AG10803 (cell line): ENCODE results near the gene FGFBP1.

Source experiments
- DNase-seq: peaks from one replicate; pipeline ENCODE4 v3.0.0; 2010; ENCODE audit warnings: low read depth
- H3K4me3 ChIP-seq: 2 replicates; pipeline ENCODE4 v1.5.1; 2011; ENCODE audit warnings: mild to moderate bottlenecking, low read length, control low read depth
- TF ChIP-seq, protein P1 (sequence below): conservative IDR thresholded peaks from 2 replicates; pipeline ENCODE4 v1.5.1; 2011; ENCODE audit warnings: mild to moderate bottlenecking, low read length, control low read depth, inconsistent platforms

Gene FGFBP1

DNA sequence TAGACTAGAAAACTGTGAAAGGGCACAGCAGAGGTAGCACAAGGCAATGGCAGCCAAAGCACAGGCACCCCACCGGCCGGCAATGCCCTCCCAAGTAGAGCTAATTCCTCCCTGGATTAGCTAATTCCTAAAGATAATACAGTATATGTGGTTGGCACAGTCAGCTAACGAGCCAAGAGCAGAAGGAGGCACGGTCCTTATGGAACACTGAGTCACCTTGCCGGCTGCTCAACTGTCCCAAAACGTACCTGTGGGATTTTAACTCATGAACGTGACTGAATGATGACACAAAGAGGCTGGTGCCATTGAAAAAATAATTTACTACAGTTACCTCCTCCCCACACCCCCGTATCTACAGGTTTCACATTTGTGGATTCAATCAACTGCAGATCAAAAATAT is 9.1 kb upstream of the FGFBP1 start:
- DNase-seq = no peak
- TF ChIP-seq, protein P1, sequence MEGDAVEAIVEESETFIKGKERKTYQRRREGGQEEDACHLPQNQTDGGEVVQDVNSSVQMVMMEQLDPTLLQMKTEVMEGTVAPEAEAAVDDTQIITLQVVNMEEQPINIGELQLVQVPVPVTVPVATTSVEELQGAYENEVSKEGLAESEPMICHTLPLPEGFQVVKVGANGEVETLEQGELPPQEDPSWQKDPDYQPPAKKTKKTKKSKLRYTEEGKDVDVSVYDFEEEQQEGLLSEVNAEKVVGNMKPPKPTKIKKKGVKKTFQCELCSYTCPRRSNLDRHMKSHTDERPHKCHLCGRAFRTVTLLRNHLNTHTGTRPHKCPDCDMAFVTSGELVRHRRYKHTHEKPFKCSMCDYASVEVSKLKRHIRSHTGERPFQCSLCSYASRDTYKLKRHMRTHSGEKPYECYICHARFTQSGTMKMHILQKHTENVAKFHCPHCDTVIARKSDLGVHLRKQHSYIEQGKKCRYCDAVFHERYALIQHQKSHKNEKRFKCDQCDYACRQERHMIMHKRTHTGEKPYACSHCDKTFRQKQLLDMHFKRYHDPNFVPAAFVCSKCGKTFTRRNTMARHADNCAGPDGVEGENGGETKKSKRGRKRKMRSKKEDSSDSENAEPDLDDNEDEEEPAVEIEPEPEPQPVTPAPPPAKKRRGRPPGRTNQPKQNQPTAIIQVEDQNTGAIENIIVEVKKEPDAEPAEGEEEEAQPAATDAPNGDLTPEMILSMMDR = no peak
- H3K4me3 ChIP-seq = no peak overlapping the region

DNA sequence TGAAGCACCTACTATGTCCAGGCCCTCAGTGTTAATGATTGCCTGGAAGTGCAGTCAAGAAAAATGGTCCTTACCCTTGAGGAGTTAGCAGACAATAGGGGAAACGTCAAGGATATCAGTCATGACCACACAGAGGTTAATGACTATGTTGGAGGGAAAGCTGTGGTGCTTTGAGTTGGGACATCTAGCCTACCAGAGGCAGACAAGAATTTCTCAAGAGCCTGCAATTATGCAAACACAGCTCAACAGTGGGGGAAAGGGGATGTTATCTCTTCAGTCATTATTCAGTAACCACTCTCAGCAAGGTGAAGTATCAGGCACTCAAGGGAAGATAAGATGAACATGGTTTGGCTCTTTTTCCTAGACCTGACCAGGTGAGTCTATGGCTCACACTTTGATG is 7.0 kb upstream of the FGFBP1 start:
- DNase-seq = no peak
- TF ChIP-seq, protein P1 = no peak
- H3K4me3 ChIP-seq = no peak overlapping the region

DNA sequence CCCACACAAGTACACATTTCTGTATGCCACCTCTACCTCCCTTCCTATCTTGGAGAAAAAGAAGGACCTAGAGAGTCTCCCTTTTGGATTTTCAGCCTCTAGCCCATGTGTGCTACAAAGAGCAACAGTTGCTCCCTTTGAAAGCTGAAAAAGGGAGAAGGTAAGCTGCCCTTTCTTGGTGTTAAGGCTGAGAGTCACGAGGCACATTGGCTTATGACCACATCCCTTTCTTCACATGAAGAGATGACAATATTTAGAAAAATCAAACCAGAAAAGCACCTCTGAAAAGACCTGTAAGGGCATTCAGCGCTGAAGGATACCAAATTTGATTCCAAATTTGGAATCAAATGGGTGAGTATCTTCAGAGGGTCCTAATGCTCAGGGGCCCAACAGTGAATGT is 6.4 kb upstream of the FGFBP1 start:
- no peak overlapping the region for H3K4me3 ChIP-seq
- TF ChIP-seq, protein P1 = no peak
- no peak for DNase-seq

DNA sequence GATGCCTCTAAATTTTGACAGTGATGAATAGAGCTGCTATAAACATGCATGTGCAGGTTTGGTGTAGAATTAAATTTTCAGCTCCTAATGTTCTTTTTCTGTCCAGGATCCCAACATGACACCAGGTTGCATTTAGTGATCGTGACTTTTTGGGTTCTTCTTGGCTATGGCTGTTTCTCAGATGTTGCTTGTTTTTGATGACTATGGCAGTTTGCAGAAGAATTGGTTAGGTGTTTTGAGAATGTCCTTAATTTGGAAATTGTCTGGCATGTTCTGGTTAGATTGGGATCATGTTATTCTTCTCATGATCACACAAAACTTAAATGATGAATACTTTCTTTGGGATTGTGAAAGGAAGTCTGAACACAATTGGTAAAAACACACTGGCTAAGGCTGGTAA is 3.7 kb upstream of the FGFBP1 start:
- no peak overlapping the region for H3K4me3 ChIP-seq
- TF ChIP-seq, protein P1 = no peak
- no peak for DNase-seq

DNA sequence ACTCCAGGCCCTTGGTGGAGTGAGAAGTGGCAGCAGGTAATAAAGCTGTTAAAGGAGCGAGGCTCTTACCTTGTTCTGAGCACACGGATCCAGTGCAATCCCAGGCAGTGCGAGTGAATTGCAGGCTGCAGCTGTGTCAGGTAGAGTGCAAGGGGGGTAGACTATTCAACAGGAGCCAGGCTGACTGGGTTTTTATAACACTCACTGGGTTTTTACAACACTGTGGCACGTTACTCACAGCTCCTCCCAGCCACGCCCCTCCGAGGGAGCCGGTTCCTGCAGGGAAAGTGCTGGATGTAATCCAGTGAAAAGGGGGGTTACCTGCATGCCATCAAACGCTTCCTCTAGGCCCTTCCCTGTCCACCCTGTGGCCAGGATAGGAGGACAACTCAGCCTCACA is 358 bp downstream of the FGFBP1 start:
- TF ChIP-seq, protein P1 = no peak
- no peak overlapping the region for H3K4me3 ChIP-seq
- no peak for DNase-seq

DNA sequence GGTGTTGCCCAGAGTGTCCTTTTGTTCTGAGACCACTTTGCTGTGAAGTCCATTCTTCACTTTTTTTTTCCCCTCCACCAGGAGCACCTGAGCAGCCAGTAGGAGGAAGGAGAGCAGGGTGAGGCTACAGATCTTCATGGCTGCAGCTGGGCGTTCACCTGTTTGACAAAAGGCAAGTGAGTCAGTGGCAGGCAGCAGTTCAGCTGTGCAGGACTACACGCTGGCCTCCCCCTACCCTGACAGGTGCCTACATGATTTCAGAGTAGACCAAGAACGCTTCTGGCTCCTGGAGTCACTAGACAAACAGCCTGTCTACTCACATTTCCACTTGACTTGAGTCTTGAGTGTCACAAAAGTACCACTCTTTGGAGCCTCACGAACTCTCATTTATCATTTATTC is 2.0 kb downstream of the FGFBP1 start:
- TF ChIP-seq, protein P1 = no peak
- no peak for DNase-seq
- H3K4me3 ChIP-seq = no peak overlapping the region

DNA sequence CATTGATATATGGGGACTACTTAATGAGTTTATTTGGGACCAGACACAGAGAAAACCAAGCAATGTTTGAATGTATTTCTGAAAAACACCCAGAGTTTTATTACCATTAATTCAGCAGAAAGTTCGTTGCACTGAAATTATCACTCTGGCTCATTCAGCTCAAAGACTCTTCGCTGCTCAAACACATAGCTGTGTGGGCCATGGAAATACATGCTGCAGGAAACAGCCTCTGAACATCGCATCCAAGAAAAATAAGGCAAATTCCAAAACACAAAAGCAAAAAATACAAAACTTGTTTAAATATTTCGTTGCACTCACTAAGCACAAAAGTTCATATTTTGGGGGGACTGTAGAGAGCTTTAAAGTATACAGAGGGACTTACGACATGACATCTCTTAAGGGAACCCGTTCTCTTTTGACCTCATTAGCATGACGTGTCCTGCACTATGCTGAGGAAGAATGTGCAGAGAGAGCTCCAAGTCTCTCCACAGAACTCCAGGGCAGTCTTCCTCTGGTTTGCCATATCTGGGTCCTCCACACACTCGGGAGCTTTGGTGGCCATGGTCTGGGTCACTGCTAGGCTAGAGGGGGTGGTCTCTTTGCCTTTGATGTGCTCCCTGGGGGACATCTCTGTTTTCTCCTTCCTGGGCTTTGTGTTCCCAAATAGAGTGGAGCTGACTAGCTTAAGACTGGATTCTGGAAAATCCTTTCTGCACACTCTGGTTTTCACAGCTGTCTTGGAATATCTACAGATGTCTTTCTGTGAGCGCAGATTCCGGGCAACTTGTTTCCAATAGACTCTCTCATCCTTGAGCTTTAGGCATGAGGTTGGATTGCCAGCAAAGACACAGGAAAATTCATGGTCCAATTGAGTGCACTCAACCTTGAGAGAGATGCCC is 2.8 kb downstream of the FGFBP1 start:
- no peak for DNase-seq
- no peak overlapping the region for H3K4me3 ChIP-seq
- TF ChIP-seq, protein P1 = no peak
